Measurements from ENCODE around the gene SLC16A2. TPM values are rescaled to one million over a fixed set of nuclear protein-coding genes. Genes with fewer than 3 reads are reported as not detected.

Gene SLC16A2
- total and polyA plus RNA-seq, 11 donors = 2.2 to 12.1 (median 7.2) TPM

GRCh38 chrX:74458736-74459135 is 37.4 kb downstream of the SLC16A2 start:
- DNase-seq (no peak), ATAC-seq (peak in 1 of 4 donors; percentile 38)
- H3K9me3 ChIP-seq = no peaks in the 10 kb centered on the region
- no peaks in the 10 kb centered on the region for H3K36me3 ChIP-seq
- no peak overlapping the region for H3K4me3 ChIP-seq
- H3K27ac ChIP-seq = no peak overlapping the region
- H3K27me3 ChIP-seq = peaks cover 0 to 10% (median 0%) of the 10 kb centered on the region in 9 donors
- H3K4me1 ChIP-seq = peaks cover 0 to 4% (median 0%) of the 10 kb centered on the region in 12 donors
- 22 to 47% (median 35%) methylated on average over 1 of the region's 1 CpG for WGBS, 4 donors
- TF ChIP-seq CTCF (IDR thresholded peaks at IDR 0.05) = no peak
- no peak for TF ChIP-seq POLR2A (IDR thresholded peaks at IDR 0.05)
- intact Hi-C loops (cut with DNase I) = no loop called here

GRCh38 chrX:74461384-74461783 is 40.1 kb downstream of the SLC16A2 start:
- WGBS, 4 donors = 65 to 78% (median 72%) methylated on average over 4 of the region's 4 CpGs
- ATAC-seq = peak in 2 of 4 donors; percentile 50 to 53
- no peak for DNase-seq
- intact Hi-C loops (cut with DNase I) = no loop called here
- Histone ChIP-seq H3K36me3 (no peaks in the 10 kb centered on the region), H3K4me1 (peaks cover 0 to 4% (median 0%) of the 10 kb centered on the region in 12 donors), H3K9me3 (no peaks in the 10 kb centered on the region), H3K4me3 (no peak overlapping the region), H3K27me3 (peaks cover 0 to 16% (median 0%) of the 10 kb centered on the region in 9 donors), H3K27ac (no peak overlapping the region)
- no peak for TF ChIP-seq CTCF (IDR thresholded peaks at IDR 0.05)
- TF ChIP-seq POLR2A (IDR thresholded peaks at IDR 0.05) = no peak

- ATAC-seq = no peak
- TF ChIP-seq POLR2A (IDR thresholded peaks at IDR 0.05) (no peak), CTCF (IDR thresholded peaks at IDR 0.05) (no peak)
- Histone ChIP-seq H3K27ac (no peak overlapping the region), H3K4me1 (peaks cover 0 to 4% (median 0%) of the 10 kb centered on the region in 12 donors), H3K27me3 (peaks cover 0 to 11% (median 0%) of the 10 kb centered on the region in 9 donors), H3K9me3 (no peaks in the 10 kb centered on the region), H3K4me3 (no peak overlapping the region), H3K36me3 (no peaks in the 10 kb centered on the region)
- intact Hi-C loops (cut with DNase I) = no loop called here
- 69 to 100% (median 91%) methylated on average over 1 of the region's 1 CpG for WGBS, 4 donors
- DNase-seq = no peak
These were observed 43.4 kb downstream of the SLC16A2 start for GRCh38 chrX:74464722-74465121.

GRCh38 chrX:74465424-74465823 is 44.1 kb downstream of the SLC16A2 start:
- TF ChIP-seq CTCF (IDR thresholded peaks at IDR 0.05) = no peak
- no peak for TF ChIP-seq POLR2A (IDR thresholded peaks at IDR 0.05)
- 77 to 100% (median 89%) methylated on average over 1 of the region's 1 CpG for WGBS, 4 donors
- H3K9me3 ChIP-seq = no peaks in the 10 kb centered on the region

More at GRCh38 chrX:74465424-74465823, 44.1 kb downstream of the SLC16A2 start:
- DNase-seq = no peak
- intact Hi-C loops (cut with DNase I) = no loop called here
- no peaks in the 10 kb centered on the region for H3K36me3 ChIP-seq
- peaks cover 0 to 4% (median 0%) of the 10 kb centered on the region in 12 donors for H3K4me1 ChIP-seq
- H3K4me3 ChIP-seq = no peak overlapping the region
- H3K27ac ChIP-seq = no peak overlapping the region
- H3K27me3 ChIP-seq = peaks cover 0 to 5% (median 0%) of the 10 kb centered on the region in 9 donors
- ATAC-seq = no peak
